ENCODE measurements around the gene ISM1. TPM values are rescaled to one million over a fixed set of nuclear protein-coding genes. Genes with fewer than 3 reads are reported as not detected.

The ISM1 gene
- total and polyA plus RNA-seq, 2 of the 13 experiments (the other 11 are each of a cell fraction or from before 2014, with no cell fraction given): 0.40 to 1.4 TPM

GRCh38 chr20:13221673-13222318 is 722 bp downstream of the ISM1 start (continued):
- TF ChIP-seq KMT2A (CRISPR knock-in tag; IDR thresholded peaks at IDR 0.05): peak; percentile 57; the same call in 1 of the 2 replicates
- TF ChIP-seq KDM2A (CRISPR knock-in tag; IDR thresholded peaks at IDR 0.05; ENCODE audit: borderline replicate concordance, low read depth): peak; percentile 59
- no peak for TF ChIP-seq NFRKB (IDR thresholded peaks at IDR 0.05)
- 0 out of 2 replicates have a peak, but pooled peaks have one; percentile 66 for TF ChIP-seq PRDM10 (CRISPR knock-in tag; IDR thresholded peaks at IDR 0.05; ENCODE audit: low read depth)
- TF ChIP-seq XRCC5 (optimal IDR thresholded peaks at IDR 0.05; ENCODE audit: low read length): peak; percentile 98
- no peak for TF ChIP-seq ZNF674 (CRISPR knock-in tag; IDR thresholded peaks at IDR 0.05; ENCODE audit: low read depth)
- 0 out of 2 replicates have a peak, but pooled peaks have one; percentile 42 for TF ChIP-seq MEIS2 (CRISPR knock-in tag; IDR thresholded peaks at IDR 0.05)
- TF ChIP-seq ATF7-NPFF (CRISPR knock-in tag; IDR thresholded peaks at IDR 0.05; ENCODE audit: low read depth): peak; percentile 90
- peak; percentile 50; the same call in 1 of the 2 replicates for TF ChIP-seq ZFX (CRISPR knock-in tag; IDR thresholded peaks at IDR 0.05; ENCODE audit: low read depth)
- TF ChIP-seq ZMYM3 (CRISPR knock-in tag; IDR thresholded peaks at IDR 0.05): peak; percentile 52; the same call in 1 of the 2 replicates
- TF ChIP-seq KIAA2018 (CRISPR knock-in tag; IDR thresholded peaks at IDR 0.05; ENCODE audit: borderline replicate concordance): no peak
- no peak for TF ChIP-seq FOXC1 (CRISPR knock-in tag; IDR thresholded peaks at IDR 0.05; ENCODE audit: borderline replicate concordance)
- TF ChIP-seq ZNF567 (CRISPR knock-in tag; IDR thresholded peaks at IDR 0.05; ENCODE audit: borderline replicate concordance): peak; percentile 34; the same call in 1 of the 2 replicates
- TF ChIP-seq ZSCAN21 (CRISPR knock-in tag; IDR thresholded peaks at IDR 0.05; ENCODE audit: borderline replicate concordance): 0 out of 2 replicates have a peak, but pooled peaks have one; percentile 49
- peak; percentile 54 for TF ChIP-seq ZNF280B (CRISPR knock-in tag; IDR thresholded peaks at IDR 0.05; ENCODE audit: borderline replicate concordance)

Data from HepG2 (cell line).